ENCODE results near the gene PFDN6. TPM values are rescaled to one million over a fixed set of nuclear protein-coding genes. Genes with fewer than 3 reads are reported as not detected.

Gene PFDN6
- total RNA-seq, 1 experiment from 2014 or later = 90.5 TPM

DNA sequence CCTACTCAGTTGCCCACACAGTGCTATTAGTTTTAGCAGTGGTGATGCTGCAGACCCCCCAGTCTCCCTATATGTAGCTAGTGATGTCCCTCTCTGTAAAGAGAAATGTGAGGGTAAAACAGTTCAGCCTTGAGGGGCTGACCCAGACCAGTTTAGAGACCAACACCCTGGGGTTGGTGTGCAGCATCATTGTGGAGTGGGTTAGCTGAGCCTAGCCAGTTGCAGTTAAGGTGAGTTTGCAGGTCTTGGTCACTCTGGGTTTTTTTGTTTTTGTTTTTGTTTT is 12.9 kb upstream of the PFDN6 start (continued):
- TF ChIP-seq, protein P1, sequence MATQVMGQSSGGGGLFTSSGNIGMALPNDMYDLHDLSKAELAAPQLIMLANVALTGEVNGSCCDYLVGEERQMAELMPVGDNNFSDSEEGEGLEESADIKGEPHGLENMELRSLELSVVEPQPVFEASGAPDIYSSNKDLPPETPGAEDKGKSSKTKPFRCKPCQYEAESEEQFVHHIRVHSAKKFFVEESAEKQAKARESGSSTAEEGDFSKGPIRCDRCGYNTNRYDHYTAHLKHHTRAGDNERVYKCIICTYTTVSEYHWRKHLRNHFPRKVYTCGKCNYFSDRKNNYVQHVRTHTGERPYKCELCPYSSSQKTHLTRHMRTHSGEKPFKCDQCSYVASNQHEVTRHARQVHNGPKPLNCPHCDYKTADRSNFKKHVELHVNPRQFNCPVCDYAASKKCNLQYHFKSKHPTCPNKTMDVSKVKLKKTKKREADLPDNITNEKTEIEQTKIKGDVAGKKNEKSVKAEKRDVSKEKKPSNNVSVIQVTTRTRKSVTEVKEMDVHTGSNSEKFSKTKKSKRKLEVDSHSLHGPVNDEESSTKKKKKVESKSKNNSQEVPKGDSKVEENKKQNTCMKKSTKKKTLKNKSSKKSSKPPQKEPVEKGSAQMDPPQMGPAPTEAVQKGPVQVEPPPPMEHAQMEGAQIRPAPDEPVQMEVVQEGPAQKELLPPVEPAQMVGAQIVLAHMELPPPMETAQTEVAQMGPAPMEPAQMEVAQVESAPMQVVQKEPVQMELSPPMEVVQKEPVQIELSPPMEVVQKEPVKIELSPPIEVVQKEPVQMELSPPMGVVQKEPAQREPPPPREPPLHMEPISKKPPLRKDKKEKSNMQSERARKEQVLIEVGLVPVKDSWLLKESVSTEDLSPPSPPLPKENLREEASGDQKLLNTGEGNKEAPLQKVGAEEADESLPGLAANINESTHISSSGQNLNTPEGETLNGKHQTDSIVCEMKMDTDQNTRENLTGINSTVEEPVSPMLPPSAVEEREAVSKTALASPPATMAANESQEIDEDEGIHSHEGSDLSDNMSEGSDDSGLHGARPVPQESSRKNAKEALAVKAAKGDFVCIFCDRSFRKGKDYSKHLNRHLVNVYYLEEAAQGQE (IDR thresholded peaks at IDR 0.05; ENCODE audit: low read depth) = no peak
- no peak for TF ChIP-seq FOSL1 (IDR thresholded peaks at IDR 0.05; ENCODE audit: low read depth)
- TF ChIP-seq SIN3A (IDR thresholded peaks at IDR 0.05; ENCODE audit: low read depth) = no peak
- no peak for TF ChIP-seq POLR2AphosphoS5 (IDR thresholded peaks at IDR 0.05; ENCODE audit: low read depth, low read length)
- TF ChIP-seq ZNF274 (IDR thresholded peaks at IDR 0.05; ENCODE audit: low read depth, low read length) = no peak
- no peak for TF ChIP-seq ELF1 (IDR thresholded peaks at IDR 0.05; ENCODE audit: borderline replicate concordance, low read depth)
- TF ChIP-seq, protein P2, sequence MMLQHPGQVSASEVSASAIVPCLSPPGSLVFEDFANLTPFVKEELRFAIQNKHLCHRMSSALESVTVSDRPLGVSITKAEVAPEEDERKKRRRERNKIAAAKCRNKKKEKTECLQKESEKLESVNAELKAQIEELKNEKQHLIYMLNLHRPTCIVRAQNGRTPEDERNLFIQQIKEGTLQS (IDR thresholded peaks at IDR 0.05) = no peak
- TF ChIP-seq JUND (IDR thresholded peaks at IDR 0.05) = no peak
- TF ChIP-seq ZFX (IDR thresholded peaks at IDR 0.05) = no peak
- no peak for TF ChIP-seq EGR1 (IDR thresholded peaks at IDR 0.05; ENCODE audit: low read depth)
- TF ChIP-seq, protein P3, sequence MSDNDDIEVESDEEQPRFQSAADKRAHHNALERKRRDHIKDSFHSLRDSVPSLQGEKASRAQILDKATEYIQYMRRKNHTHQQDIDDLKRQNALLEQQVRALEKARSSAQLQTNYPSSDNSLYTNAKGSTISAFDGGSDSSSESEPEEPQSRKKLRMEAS (IDR thresholded peaks at IDR 0.05) = no peak
- TF ChIP-seq CEBPB (IDR thresholded peaks at IDR 0.05; ENCODE audit: low read depth) = no peak
